ENCODE results near the gene PPP1R36.

DNA sequence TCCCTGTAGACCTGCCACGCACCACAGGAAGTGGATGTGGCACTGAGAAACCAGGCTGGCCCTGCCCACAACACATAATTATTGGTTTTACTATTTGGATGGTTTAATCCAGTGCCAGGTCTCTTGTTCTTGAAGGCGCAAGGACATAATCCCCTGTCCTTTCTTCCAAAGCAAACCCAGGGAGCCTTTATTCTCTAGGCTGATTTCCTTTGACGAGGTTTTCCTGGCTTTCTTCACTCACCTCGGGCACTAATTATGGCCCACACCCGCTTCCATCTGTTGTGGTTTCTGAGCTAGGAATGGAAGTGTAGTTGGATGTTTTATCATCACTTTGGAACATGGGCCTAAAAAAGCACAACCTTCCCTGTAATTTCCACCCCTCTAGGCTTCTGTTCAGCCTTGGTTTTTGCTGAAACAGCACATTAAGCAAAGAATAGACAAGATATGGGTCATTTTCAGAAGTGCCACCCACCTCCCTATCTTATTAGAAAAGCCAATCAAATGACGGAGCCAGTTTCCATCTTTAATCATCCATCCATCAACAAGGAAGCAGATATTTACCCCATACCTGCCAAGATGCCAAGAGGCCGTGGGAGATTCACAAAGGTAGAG, 73.9 kb downstream of the PPP1R36 start:
- TF ChIP-seq, protein P1, sequence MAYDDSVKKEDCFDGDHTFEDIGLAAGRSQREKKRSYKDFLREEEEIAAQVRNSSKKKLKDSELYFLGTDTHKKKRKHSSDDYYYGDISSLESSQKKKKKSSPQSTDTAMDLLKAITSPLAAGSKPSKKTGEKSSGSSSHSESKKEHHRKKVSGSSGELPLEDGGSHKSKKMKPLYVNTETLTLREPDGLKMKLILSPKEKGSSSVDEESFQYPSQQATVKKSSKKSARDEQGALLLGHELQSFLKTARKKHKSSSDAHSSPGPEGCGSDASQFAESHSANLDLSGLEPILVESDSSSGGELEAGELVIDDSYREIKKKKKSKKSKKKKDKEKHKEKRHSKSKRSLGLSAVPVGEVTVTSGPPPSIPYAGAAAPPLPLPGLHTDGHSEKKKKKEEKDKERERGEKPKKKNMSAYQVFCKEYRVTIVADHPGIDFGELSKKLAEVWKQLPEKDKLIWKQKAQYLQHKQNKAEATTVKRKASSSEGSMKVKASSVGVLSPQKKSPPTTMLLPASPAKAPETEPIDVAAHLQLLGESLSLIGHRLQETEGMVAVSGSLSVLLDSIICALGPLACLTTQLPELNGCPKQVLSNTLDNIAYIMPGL (CRISPR knock-in tag; IDR thresholded peaks at IDR 0.05; ENCODE audit: borderline replicate concordance), result no peak
- no peak for TF ChIP-seq RAD21 (conservative IDR thresholded peaks at IDR 0.05 in 1 of 2, IDR thresholded peaks at IDR 0.05 in 1 of 2)
- TF ChIP-seq MAX (IDR thresholded peaks at IDR 0.05), result no peak
- no peak for TF ChIP-seq MAZ (IDR thresholded peaks at IDR 0.05; ENCODE audit: borderline replicate concordance, low read depth, low read length)
- no peak for TF ChIP-seq CTCF (IDR thresholded peaks at IDR 0.05)
- TF ChIP-seq POLR2A (IDR thresholded peaks at IDR 0.05; ENCODE audit: low read length), result no peak
- TF ChIP-seq, protein P2, sequence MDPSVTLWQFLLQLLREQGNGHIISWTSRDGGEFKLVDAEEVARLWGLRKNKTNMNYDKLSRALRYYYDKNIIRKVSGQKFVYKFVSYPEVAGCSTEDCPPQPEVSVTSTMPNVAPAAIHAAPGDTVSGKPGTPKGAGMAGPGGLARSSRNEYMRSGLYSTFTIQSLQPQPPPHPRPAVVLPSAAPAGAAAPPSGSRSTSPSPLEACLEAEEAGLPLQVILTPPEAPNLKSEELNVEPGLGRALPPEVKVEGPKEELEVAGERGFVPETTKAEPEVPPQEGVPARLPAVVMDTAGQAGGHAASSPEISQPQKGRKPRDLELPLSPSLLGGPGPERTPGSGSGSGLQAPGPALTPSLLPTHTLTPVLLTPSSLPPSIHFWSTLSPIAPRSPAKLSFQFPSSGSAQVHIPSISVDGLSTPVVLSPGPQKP (IDR thresholded peaks at IDR 0.05; ENCODE audit: low read depth, low read length), result no peak
- TF ChIP-seq, protein P3, sequence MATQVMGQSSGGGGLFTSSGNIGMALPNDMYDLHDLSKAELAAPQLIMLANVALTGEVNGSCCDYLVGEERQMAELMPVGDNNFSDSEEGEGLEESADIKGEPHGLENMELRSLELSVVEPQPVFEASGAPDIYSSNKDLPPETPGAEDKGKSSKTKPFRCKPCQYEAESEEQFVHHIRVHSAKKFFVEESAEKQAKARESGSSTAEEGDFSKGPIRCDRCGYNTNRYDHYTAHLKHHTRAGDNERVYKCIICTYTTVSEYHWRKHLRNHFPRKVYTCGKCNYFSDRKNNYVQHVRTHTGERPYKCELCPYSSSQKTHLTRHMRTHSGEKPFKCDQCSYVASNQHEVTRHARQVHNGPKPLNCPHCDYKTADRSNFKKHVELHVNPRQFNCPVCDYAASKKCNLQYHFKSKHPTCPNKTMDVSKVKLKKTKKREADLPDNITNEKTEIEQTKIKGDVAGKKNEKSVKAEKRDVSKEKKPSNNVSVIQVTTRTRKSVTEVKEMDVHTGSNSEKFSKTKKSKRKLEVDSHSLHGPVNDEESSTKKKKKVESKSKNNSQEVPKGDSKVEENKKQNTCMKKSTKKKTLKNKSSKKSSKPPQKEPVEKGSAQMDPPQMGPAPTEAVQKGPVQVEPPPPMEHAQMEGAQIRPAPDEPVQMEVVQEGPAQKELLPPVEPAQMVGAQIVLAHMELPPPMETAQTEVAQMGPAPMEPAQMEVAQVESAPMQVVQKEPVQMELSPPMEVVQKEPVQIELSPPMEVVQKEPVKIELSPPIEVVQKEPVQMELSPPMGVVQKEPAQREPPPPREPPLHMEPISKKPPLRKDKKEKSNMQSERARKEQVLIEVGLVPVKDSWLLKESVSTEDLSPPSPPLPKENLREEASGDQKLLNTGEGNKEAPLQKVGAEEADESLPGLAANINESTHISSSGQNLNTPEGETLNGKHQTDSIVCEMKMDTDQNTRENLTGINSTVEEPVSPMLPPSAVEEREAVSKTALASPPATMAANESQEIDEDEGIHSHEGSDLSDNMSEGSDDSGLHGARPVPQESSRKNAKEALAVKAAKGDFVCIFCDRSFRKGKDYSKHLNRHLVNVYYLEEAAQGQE (IDR thresholded peaks at IDR 0.05), result no peak
- TF ChIP-seq HEYL (CRISPR knock-in tag; IDR thresholded peaks at IDR 0.05), result no peak
- TF ChIP-seq CEBPB (IDR thresholded peaks at IDR 0.05), result no peak
- no peak for TF ChIP-seq SREBF2 (IDR thresholded peaks at IDR 0.05)
- no peak for TF ChIP-seq HOXB13 (CRISPR knock-in tag; IDR thresholded peaks at IDR 0.05; ENCODE audit: low read depth)
- no peak for TF ChIP-seq SMC3 (IDR thresholded peaks at IDR 0.05)
- no peak for TF ChIP-seq EP300 (IDR thresholded peaks at IDR 0.05)

Measured in A549 (cell line).